Mesothelial cell of epicardium (in vitro differentiated cells): Measurements from ENCODE around the gene TEX13C. TPM values are rescaled to one million over a fixed set of nuclear protein-coding genes. Genes with fewer than 3 reads are reported as not detected.

Experiments
- DNase-seq, 2 experiments: peaks; one replicate each; pipeline ENCODE4 v3.0.0; 2021; ENCODE audit warnings: low spot score in 2 of 2; ENCODE audit not compliant: unreplicated experiment in 2 of 2
- H3K27ac Mint-ChIP-seq: 2 replicates; pipeline ENCODE4 v1.8.0; 2021; ENCODE audit warnings: mixed read lengths
- H3K27me3 Mint-ChIP-seq: 2 replicates; pipeline ENCODE4 v1.8.0; 2021; ENCODE audit warnings: low read depth, mixed read lengths
- H3K36me3 Mint-ChIP-seq: 2 replicates; pipeline ENCODE4 v1.8.0; 2021; ENCODE audit warnings: mixed read lengths
- H3K4me1 Mint-ChIP-seq: 2 replicates; pipeline ENCODE4 v1.8.0; 2021; ENCODE audit warnings: mixed read lengths
- H3K4me3 Mint-ChIP-seq: 2 replicates; pipeline ENCODE4 v1.8.0; 2021; ENCODE audit warnings: mild to moderate bottlenecking, moderate library complexity, mixed read lengths
- H3K9me3 Mint-ChIP-seq: 2 replicates; pipeline ENCODE4 v1.8.0; 2021; ENCODE audit warnings: mixed read lengths
- total RNA-seq: library from RNA; stranded (reverse); gene quantifications from 3 replicates; pipeline ENCODE4 v1.2.1, GENCODE V29; 2021
- TF ChIP-seq, protein P1 (sequence below): fragments of 200-600 bp; sonication (generic); IDR thresholded peaks from one replicate; pipeline ENCODE4 v1.5.0; 2021; ENCODE audit warnings: antibody characterized with exemption; ENCODE audit not compliant: unreplicated experiment

The TEX13C gene
- total RNA-seq, 1 donor from 2014 or later = not detected

DNA sequence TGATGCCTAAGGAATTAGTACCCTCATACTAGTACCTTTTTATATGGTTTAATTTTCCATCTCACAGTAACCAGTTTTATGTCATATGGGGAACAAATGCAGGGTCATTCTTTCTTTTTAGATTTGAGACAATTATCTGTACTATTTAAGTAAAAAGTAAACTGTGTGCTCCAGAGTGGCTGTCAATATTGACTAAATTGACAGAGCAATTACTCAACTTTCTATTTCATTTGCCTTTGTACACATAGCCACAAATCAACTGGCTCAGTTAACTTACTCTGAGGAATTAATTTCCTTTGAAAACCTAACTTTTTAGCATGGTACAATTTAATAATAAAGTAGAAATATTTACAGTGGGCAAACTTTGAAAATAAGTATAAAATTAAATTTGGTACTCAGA lies 28.5 kb upstream of the TEX13C start:
- TF ChIP-seq, protein P1, sequence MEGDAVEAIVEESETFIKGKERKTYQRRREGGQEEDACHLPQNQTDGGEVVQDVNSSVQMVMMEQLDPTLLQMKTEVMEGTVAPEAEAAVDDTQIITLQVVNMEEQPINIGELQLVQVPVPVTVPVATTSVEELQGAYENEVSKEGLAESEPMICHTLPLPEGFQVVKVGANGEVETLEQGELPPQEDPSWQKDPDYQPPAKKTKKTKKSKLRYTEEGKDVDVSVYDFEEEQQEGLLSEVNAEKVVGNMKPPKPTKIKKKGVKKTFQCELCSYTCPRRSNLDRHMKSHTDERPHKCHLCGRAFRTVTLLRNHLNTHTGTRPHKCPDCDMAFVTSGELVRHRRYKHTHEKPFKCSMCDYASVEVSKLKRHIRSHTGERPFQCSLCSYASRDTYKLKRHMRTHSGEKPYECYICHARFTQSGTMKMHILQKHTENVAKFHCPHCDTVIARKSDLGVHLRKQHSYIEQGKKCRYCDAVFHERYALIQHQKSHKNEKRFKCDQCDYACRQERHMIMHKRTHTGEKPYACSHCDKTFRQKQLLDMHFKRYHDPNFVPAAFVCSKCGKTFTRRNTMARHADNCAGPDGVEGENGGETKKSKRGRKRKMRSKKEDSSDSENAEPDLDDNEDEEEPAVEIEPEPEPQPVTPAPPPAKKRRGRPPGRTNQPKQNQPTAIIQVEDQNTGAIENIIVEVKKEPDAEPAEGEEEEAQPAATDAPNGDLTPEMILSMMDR = no peak
- Mint-ChIP-seq H3K4me1 (no peaks in the 10 kb centered on the region), H3K27me3 (no peaks in the 10 kb centered on the region), H3K27ac (no peak overlapping the region), H3K36me3 (no peaks in the 10 kb centered on the region), H3K4me3 (no peak overlapping the region), H3K9me3 (no peaks in the 10 kb centered on the region)
- no peak for DNase-seq

DNA sequence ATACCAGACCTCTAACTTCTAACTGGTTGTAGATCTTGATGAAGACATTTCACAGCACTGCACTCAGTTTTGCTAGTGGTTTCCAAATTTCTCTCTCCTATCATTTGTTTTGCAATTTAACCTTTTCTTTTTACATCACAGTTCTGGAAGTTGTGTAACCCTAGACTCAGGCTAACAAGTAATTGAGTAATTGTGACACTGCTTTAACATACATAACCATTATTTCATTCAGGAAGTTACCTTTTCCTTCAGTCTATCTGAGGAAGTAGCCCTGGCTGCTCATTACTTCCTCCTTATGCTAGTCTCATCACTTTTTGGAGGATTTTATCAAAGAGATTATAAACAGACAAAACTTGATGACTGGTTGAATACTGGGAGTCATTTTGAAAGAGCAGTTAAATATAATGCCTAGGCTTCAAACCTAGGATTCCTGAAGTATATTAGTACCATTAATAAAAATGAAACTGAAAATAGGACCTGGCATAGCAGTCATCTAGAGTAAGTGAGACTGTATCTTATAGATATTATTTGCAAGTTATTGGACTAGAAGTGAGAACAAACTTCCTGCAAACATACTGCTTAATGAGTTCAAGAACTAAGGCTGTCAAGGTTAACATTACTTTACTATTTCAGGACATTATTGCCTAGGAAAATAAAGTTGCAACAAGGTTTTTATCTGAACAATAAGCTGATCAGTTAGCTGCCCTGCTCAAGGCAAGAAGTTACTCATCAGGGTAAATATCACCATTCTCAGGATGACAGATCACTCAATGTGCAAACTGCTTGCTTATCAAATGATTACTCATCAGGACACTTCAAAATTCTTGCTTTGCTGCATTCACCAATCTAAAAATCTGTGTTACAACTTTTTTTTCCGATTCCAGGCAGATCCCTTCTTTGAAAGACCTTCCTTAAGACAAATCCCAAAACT lies 25.6 kb upstream of the TEX13C start:
- no peaks in the 10 kb centered on the region for H3K27me3 Mint-ChIP-seq
- no peaks in the 10 kb centered on the region for H3K4me1 Mint-ChIP-seq
- no peak for DNase-seq
- H3K4me3 Mint-ChIP-seq = no peak overlapping the region
- no peaks in the 10 kb centered on the region for H3K9me3 Mint-ChIP-seq
- no peak overlapping the region for H3K27ac Mint-ChIP-seq
- H3K36me3 Mint-ChIP-seq = no peaks in the 10 kb centered on the region
- TF ChIP-seq, protein P1 = no peak

DNA sequence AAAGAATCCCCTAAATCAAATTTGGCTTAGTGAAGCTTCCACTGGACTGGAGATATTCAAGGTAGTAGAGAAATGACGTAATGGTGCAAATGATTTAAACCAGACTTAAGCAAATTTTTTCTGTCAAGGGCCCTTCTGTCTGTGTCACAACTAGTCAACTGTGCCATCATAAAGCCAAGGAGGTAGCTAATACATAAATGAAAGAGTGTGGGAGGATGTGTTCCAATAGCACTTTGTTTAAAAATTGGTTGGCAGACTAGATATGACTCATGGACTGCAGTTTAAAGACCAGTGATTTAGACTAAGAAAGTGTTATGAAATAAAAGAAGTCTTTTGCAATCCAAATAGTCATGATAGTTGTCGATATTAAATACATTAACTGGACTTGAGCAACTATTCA lies 24.3 kb upstream of the TEX13C start:
- Mint-ChIP-seq H3K36me3 (no peaks in the 10 kb centered on the region), H3K9me3 (no peaks in the 10 kb centered on the region), H3K4me1 (no peaks in the 10 kb centered on the region), H3K27me3 (no peaks in the 10 kb centered on the region), H3K27ac (no peak overlapping the region), H3K4me3 (no peak overlapping the region)
- TF ChIP-seq, protein P1 = no peak
- no peak for DNase-seq

DNA sequence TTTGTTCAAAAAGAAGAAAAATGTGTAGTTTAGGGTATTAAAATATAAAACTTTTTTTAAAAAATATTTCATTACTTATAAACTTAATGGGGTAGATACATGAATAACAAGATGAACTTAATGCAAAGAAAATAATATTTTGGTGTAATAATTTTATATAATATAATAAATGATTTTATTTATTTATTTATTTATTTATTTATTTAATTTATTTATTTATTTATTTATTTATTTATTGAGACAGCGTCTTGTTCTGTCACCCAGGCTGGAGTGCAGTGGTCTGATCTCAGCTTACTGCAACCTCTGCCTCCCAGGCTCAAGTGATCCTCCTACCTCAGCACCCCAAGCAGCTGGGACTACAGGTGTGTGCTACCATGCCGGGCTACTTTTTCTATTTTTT lies 20.8 kb upstream of the TEX13C start:
- DNase-seq = no peak
- TF ChIP-seq, protein P1 = no peak
- Mint-ChIP-seq H3K4me1 (no peaks in the 10 kb centered on the region), H3K27ac (no peak overlapping the region), H3K27me3 (no peaks in the 10 kb centered on the region), H3K4me3 (no peak overlapping the region), H3K9me3 (no peaks in the 10 kb centered on the region), H3K36me3 (no peaks in the 10 kb centered on the region)

DNA sequence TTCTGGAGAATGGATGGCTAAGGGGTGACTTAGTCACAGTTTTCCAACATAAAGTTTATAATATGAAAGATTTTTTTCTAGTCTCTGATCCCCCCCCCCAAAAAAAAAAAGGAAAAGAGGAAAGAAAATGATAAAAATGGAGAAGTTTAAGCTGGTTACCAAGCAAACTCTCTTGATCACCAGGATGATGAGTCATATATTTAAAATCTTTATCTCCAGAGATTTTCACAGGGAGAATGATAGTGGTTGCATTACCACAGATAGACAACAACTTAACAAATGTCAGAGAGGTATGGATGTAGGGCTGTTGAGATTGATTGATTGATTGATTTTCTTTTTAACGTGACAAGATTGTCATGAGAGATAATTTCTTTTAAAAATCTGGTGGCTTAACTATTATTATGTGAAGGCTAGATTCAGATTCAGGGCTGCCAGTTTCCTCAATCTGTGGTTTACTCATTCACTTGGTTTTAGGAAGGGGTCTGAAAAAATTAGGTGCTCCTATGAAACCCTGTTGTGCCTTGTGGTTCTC lies 13.3 kb upstream of the TEX13C start:
- Mint-ChIP-seq H3K27ac (no peak overlapping the region), H3K36me3 (no peaks in the 10 kb centered on the region), H3K4me3 (no peak overlapping the region), H3K4me1 (no peaks in the 10 kb centered on the region), H3K27me3 (no peaks in the 10 kb centered on the region), H3K9me3 (peaks cover 7% of the 10 kb centered on the region)
- no peak for DNase-seq
- TF ChIP-seq, protein P1 = no peak
